HG02938 (cell line): ENCODE results near the gene RPS29.

Experiments
- ATAC-seq: cut with Tn5 transposase; IDR thresholded peaks from one replicate; pipeline ENCODE4 v1.9.1; 2021; ENCODE audit warnings: mild to moderate bottlenecking, moderate library complexity; ENCODE audit not compliant: unreplicated experiment

RPS29 gene

GRCh38 chr14:49553106-49553505 is 33.1 kb downstream of the RPS29 start:
- no peak for ATAC-seq

- no peak for ATAC-seq
Observed at GRCh38 chr14:49551569-49551968, 34.6 kb downstream of the RPS29 start.

- ATAC-seq, result no peak
Observed at GRCh38 chr14:49550286-49551184, 35.6 kb downstream of the RPS29 start.

GRCh38 chr14:49549881-49550280 is 36.3 kb downstream of the RPS29 start:
- no peak for ATAC-seq

GRCh38 chr14:49549446-49549845 is 36.7 kb downstream of the RPS29 start:
- ATAC-seq, result no peak

- ATAC-seq, result no peak
Observed at GRCh38 chr14:49546766-49547165, 39.4 kb downstream of the RPS29 start.

- ATAC-seq, result no peak
Observed at GRCh38 chr14:49545716-49546115, 40.5 kb downstream of the RPS29 start.

- no peak for ATAC-seq
Observed at GRCh38 chr14:49545071-49545470, 41.1 kb downstream of the RPS29 start.

- ATAC-seq, result no peak
Observed at GRCh38 chr14:49541049-49541448, 45.1 kb downstream of the RPS29 start.

- ATAC-seq, result no peak
Observed at GRCh38 chr14:49538852-49539251, 47.3 kb downstream of the RPS29 start.
